WTC11 (cell line): ENCODE measurements around the gene CXorf65. TPM values are rescaled to one million over a fixed set of nuclear protein-coding genes. Genes with fewer than 3 reads are reported as not detected.
A peak's percentile ranks its signal among the peaks of the same experiment; 100 is the strongest.

ENCODE experiments used
- ATAC-seq: fragments of 200-7000 bp; cut with Tn5 transposase; 2 replicates; pipeline ENCODE4 v1.10.0; 2021; ENCODE audit warnings: mild to moderate bottlenecking, moderate library complexity
- CTCF ChIA-PET: fragments of 300-600 bp; sonication (Branson Sonifier 250); formaldehyde crosslinking; loops from one replicate; lab custom pipeline; 2021; ENCODE audit warnings: antibody characterized with exemption; lab: Charles Lee
- POLR2A ChIA-PET: fragments of 350-600 bp; sonication (Branson Sonifier 250); formaldehyde crosslinking; loops from one replicate; lab custom pipeline; 2021; ENCODE audit warnings: antibody characterized with exemption; lab: Charles Lee
- DNase-seq: peaks from one replicate; pipeline ENCODE4 v3.0.0; 2021; ENCODE audit warnings: low spot score
- H3K27ac Mint-ChIP-seq: 2 replicates; pipeline ENCODE4 v1.8.0; 2021; ENCODE audit warnings: mixed read lengths
- H3K27me3 Mint-ChIP-seq: 2 replicates; pipeline ENCODE4 v1.8.0; 2021; ENCODE audit warnings: low read depth, mild to moderate bottlenecking, moderate library complexity, mixed read lengths
- H3K36me3 Mint-ChIP-seq: 2 replicates; pipeline ENCODE4 v1.8.0; 2021; ENCODE audit warnings: mixed read lengths
- H3K4me1 Mint-ChIP-seq: 2 replicates; pipeline ENCODE4 v1.8.0; 2022; ENCODE audit warnings: mixed read lengths
- H3K4me3 Mint-ChIP-seq: 2 replicates; pipeline ENCODE4 v1.8.0; 2021; ENCODE audit warnings: mild to moderate bottlenecking, moderate library complexity, mixed read lengths
- H3K9me3 Mint-ChIP-seq: 2 replicates; pipeline ENCODE4 v1.8.0; 2021; ENCODE audit warnings: mixed read lengths
- CDX4 ChIP-seq: fragments of 250-450 bp; sonication (Bioruptor Pico); IDR thresholded peaks from 2 replicates; pipeline ENCODE4 v1.9.0; 2021; ENCODE audit warnings: moderate library complexity, mild to moderate bottlenecking, inconsistent platforms, borderline replicate concordance
- ERG ChIP-seq: fragments of 250-450 bp; sonication (Bioruptor Pico); IDR thresholded peaks from 2 replicates; pipeline ENCODE4 v1.8.0; 2021; ENCODE audit warnings: mild to moderate bottlenecking
- GTF2I ChIP-seq: fragments of 250-450 bp; sonication (Bioruptor Pico); conservative IDR thresholded peaks from 2 replicates; pipeline ENCODE4 v1.4.0; 2021; ENCODE audit warnings: mild to moderate bottlenecking
- TCF7 ChIP-seq: sonication (generic); formaldehyde crosslinking; IDR thresholded peaks from 2 replicates; pipeline ENCODE4 v1.8.0; 2022; ENCODE audit warnings: mild to moderate bottlenecking, low read depth, missing genetic modification reagents, moderate library complexity
- USF2 ChIP-seq: sonication (generic); formaldehyde crosslinking; IDR thresholded peaks from 2 replicates; pipeline ENCODE4 v1.8.1; 2023; ENCODE audit warnings: mild to moderate bottlenecking, missing genetic modification reagents, moderate library complexity
- ZBTB21 ChIP-seq: sonication (generic); formaldehyde crosslinking; IDR thresholded peaks from 2 replicates; pipeline ENCODE4 v1.8.1; 2023; ENCODE audit warnings: mild to moderate bottlenecking, missing genetic modification reagents, borderline replicate concordance
- ZMAT4 ChIP-seq: fragments of 250-450 bp; sonication (Bioruptor Pico); IDR thresholded peaks from 2 replicates; pipeline ENCODE4 v1.9.0; 2021; ENCODE audit warnings: mild to moderate bottlenecking
- ZNF121 ChIP-seq: sonication (generic); formaldehyde crosslinking; IDR thresholded peaks from 2 replicates; pipeline ENCODE4 v1.8.0; 2023; ENCODE audit warnings: missing genetic modification reagents
- ZNF416 ChIP-seq: fragments of 250-450 bp; sonication (Bioruptor Pico); IDR thresholded peaks from 2 replicates; pipeline ENCODE4 v1.9.0; 2021; ENCODE audit warnings: mild to moderate bottlenecking, inconsistent platforms
- total RNA-seq: library from RNA; stranded (reverse); gene quantifications from 3 replicates; pipeline ENCODE4 v1.2.3, GENCODE V29; 2021
- TF ChIP-seq, protein P1 (sequence below): sonication (generic); formaldehyde crosslinking; IDR thresholded peaks from 2 replicates; pipeline ENCODE4 v1.8.1; 2022; ENCODE audit warnings: low read depth, missing genetic modification reagents, borderline replicate concordance
- TF ChIP-seq, protein P2 (sequence below): sonication (generic); formaldehyde crosslinking; IDR thresholded peaks from 2 replicates; pipeline ENCODE4 v1.8.1; 2023; ENCODE audit warnings: mild to moderate bottlenecking, moderate library complexity, missing genetic modification reagents

Gene CXorf65
- total RNA-seq, 1 experiment from 2014 or later = not detected

GRCh38 chrX:71147496-71148277 is 41.1 kb upstream of the CXorf65 start (continued):
- TF ChIP-seq, protein P1, sequence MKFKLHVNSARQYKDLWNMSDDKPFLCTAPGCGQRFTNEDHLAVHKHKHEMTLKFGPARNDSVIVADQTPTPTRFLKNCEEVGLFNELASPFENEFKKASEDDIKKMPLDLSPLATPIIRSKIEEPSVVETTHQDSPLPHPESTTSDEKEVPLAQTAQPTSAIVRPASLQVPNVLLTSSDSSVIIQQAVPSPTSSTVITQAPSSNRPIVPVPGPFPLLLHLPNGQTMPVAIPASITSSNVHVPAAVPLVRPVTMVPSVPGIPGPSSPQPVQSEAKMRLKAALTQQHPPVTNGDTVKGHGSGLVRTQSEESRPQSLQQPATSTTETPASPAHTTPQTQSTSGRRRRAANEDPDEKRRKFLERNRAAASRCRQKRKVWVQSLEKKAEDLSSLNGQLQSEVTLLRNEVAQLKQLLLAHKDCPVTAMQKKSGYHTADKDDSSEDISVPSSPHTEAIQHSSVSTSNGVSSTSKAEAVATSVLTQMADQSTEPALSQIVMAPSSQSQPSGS (CRISPR knock-in tag) = no peak
- no peak for TF ChIP-seq USF2
- TF ChIP-seq ZBTB21 (CRISPR knock-in tag) = no peak
- TF ChIP-seq ZMAT4 (CRISPR knock-in tag) = no peak
- TF ChIP-seq GTF2I (CRISPR knock-in tag) = no peak

DNA sequence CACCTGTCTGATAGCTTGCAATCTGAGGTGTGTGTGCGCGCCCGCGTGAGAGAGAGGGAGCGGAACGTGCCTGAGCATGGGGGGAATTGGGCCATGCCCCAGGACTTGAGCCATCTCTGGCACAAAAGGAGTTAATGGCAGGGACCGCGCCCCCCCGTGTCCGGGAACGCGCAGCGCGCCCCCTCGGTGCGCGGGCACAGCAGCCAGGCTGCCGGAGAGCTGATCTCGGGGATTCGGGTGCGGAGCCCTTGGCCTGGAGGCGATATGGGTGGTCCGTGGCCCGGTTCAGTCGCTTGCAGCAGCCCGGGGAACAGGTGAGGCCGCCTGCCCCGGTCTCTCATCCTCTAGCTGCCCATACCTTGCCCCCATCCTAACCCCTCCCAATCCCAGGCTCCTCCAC is 38.1 kb upstream of the CXorf65 start, which contains the start of gene NLGN3:
TSS of gene NLGN3 (plus strand) at position 191 of the 400 bp plus-strand sequence. CDS start 2,909 bp downstream, outside the sequence.
- H3K4me1 Mint-ChIP-seq = peaks cover 20% of the 10 kb centered on the region
- H3K4me3 Mint-ChIP-seq = peak within 1 kb of the TSS; percentile 78
- peak; percentile 49 for DNase-seq

More for the DNA sequence above, 38.1 kb upstream of the CXorf65 start, which contains the start of gene NLGN3:
- Mint-ChIP-seq H3K27ac (no peak within 1 kb of the TSS), H3K27me3 (no peaks in the 10 kb centered on the region), H3K36me3 (no peaks in the 10 kb centered on the region), H3K9me3 (no peaks in the 10 kb centered on the region)
- ChIA-PET POLR2A (interaction anchor here (0.5 to 1.4 kb wide), 3 partner anchors 26 to 80 kb away, joined by 3 to 4 read pairs (median 4); partner anchors contain the start of gene MED12), CTCF (no interaction called here)
- peak; percentile 33 for ATAC-seq
- TF ChIP-seq ZNF416 (CRISPR knock-in tag) (0 out of 2 replicates have a peak, but pooled peaks have one; percentile 28), ZNF121 (CRISPR knock-in tag) (no peak), ERG (CRISPR knock-in tag) (no peak), TCF7 (CRISPR knock-in tag) (no peak), CDX4 (CRISPR knock-in tag) (no peak)
- TF ChIP-seq, protein P2, sequence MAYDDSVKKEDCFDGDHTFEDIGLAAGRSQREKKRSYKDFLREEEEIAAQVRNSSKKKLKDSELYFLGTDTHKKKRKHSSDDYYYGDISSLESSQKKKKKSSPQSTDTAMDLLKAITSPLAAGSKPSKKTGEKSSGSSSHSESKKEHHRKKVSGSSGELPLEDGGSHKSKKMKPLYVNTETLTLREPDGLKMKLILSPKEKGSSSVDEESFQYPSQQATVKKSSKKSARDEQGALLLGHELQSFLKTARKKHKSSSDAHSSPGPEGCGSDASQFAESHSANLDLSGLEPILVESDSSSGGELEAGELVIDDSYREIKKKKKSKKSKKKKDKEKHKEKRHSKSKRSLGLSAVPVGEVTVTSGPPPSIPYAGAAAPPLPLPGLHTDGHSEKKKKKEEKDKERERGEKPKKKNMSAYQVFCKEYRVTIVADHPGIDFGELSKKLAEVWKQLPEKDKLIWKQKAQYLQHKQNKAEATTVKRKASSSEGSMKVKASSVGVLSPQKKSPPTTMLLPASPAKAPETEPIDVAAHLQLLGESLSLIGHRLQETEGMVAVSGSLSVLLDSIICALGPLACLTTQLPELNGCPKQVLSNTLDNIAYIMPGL (CRISPR knock-in tag) = no peak
- TF ChIP-seq, protein P1 (CRISPR knock-in tag) = no peak
